GM19397 (cell line): ENCODE data around the gene RBM43.

Experiments
- ATAC-seq: cut with Tn5 transposase; IDR thresholded peaks from one replicate; pipeline ENCODE4 v1.9.1; 2021; ENCODE audit warnings: mild to moderate bottlenecking, moderate library complexity; ENCODE audit not compliant: unreplicated experiment

RBM43 gene

GRCh38 chr2:151230627-151231140 lies 31.0 kb downstream of the RBM43 start:
- no peak for ATAC-seq

DNA sequence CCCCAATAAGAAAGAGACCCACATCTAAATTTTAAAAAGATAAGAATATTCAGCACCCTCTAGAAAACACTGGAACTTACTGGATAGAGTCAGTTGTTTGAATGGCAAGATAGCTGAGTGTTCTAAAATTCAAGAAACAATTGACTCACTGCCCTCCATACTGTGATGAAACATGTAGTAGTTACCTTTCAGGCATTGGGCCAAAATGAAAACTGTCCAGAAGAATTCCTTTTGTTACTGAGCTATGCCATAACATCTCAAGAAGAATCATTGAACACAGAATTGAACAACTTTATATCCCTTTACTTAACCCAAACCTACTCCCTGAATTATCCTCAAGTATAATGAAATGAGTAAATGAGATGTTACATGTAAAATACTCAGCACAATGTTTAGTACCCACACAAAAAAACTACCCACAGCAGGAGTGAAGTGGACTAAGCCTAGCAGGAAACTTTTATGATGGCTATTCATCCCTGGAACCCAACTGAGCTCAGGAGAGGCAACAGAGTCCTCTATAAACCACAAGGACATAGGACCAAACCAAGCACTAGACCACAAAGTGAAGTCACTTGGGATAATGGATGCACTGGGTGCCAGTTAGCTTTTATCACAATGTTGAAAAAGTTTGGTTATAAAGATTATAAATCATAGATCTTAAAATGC lies 32.7 kb downstream of the RBM43 start:
- ATAC-seq: no peak

GRCh38 chr2:151217343-151217742 lies 44.3 kb downstream of the RBM43 start:
- no peak for ATAC-seq

DNA sequence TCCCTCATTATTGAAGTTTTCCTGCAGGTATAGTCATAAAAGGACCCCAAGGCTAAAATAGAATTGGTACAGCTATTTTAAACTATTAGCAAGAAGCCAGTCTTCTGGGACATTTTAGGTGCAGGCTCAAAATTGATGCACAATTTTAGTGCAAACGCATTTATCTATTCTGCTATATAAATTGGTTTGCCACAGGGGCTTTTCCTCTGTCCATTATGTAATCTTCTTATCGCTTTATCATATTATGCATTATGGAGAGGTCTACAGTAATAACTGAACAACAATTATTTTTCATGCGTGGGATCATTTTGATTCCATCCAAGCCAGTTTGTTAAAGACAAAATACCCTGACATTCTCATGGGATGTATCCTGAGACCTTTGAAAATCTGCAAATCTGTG lies 54.6 kb downstream of the RBM43 start:
- no peak for ATAC-seq

GRCh38 chr2:151206446-151206968 lies 55.2 kb downstream of the RBM43 start:
- ATAC-seq: no peak

DNA sequence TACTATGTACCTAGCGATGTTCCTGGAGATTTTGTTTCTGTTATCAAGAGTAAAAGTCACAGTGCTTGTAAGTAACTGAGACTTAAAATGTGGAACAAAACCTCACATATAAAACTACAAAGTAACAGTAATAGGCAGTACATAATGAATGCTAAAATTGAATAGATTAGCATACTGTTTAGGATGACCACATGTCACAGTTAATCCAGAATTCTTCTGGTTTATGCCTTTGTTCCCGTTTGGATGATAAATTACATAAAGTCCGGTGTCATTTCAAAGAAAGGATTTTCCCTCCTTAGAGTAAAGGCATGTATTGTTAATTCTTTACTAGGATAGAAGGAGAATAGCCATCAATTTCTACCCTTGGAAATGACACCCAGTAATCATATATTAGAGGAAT lies 56.1 kb downstream of the RBM43 start:
- no peak for ATAC-seq

DNA sequence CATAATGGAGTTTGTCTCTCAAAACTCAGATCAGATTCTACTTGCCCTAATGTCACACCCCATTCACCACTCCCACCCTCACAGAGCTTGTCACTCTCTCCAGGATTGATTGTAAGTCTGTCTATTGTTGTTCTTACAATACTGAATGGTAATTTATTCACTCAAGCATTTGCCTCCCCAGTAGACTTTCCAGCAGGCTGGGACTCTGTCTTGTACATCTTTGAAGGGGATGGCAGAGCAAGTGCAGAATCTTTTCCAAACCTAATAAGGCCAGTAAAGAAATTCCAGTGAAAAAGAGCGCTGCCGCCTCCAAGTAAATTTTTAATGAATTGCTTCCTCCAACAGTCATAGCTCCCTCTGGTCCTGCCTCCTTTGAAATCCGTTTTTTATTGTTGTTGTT lies 56.9 kb downstream of the RBM43 start:
- no peak for ATAC-seq

DNA sequence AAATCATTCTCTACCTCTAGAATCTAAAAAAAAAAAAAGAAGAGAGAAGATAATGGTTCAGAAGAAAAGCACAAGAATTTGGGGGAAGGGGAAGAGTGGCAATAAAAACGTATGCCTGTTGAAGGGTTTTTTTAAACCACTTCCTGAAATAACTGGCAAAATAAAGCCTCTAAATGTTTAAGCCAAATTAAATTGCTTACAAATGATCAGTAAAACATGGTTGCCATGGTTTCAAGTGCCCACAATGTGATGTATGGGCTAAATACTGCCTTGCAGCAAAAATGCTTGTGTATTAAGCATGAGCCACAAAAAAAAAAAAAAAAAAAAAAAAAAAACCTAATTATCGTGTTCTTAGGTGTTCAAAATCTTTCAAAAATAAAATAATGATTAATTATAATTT lies 60.8 kb downstream of the RBM43 start:
- ATAC-seq: no peak

DNA sequence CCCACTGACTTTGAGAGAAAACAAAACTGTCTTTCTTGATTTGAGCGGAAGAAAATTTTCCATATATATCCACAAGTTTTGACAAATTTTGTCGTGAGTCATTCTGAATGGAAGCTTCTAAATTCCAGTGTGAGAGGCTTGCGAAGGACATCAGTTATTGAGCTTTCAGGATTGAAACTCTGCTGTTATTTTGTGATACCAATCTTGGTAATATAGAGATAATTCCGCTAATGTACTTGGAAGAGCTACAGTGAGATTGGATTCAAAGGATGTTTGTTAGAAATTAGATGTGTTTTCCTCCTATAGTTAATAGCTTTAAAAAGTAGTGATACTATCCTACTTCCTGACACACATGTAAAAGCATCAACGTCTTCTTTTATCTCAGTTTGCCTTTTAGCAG lies 61.4 kb downstream of the RBM43 start:
- ATAC-seq: no peak

DNA sequence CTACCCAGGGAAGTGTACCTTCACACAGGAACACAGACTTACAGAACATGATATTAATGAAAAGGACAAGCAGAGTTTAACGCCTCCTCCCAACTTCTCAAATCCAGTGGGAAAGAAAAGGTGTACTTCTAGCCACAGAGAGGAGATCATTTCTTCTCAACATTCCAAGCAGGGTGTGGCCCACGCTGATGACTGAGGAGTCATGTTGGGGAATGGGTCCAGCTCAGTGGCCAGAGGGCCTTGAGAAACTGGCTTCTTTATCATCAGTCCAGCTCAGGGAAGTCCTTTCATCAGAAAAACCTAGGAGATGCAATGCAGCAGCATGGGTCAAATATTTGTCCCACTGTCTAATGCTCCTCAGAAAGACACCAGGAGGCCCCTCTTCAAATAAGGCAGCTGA lies 63.0 kb downstream of the RBM43 start:
- ATAC-seq: no peak
